Measurements from ENCODE around the gene SLN.
A peak's percentile ranks its signal among the peaks of the same experiment; 100 is the strongest.

SLN gene

DNA sequence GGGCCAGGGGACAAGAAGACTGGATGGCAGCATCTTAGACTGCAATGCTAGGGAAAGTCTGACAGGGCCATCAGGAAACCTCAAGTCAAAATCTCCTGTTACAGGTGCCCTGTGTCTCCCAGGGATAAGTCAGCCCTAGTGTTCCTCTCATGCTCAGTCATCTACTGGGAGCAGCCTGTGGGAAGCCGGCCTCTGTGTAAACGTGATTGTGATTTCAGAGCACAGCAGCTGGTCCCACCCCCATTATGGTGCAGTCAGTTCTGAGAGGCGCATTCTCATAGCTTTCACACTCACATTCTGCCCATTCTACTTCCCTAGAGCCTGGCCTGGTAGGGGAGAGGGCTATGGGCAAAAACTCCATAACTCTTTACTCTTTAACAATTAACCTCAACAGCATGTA, 7.2 kb upstream of the SLN start:
- no peak for DNase-seq

DNA sequence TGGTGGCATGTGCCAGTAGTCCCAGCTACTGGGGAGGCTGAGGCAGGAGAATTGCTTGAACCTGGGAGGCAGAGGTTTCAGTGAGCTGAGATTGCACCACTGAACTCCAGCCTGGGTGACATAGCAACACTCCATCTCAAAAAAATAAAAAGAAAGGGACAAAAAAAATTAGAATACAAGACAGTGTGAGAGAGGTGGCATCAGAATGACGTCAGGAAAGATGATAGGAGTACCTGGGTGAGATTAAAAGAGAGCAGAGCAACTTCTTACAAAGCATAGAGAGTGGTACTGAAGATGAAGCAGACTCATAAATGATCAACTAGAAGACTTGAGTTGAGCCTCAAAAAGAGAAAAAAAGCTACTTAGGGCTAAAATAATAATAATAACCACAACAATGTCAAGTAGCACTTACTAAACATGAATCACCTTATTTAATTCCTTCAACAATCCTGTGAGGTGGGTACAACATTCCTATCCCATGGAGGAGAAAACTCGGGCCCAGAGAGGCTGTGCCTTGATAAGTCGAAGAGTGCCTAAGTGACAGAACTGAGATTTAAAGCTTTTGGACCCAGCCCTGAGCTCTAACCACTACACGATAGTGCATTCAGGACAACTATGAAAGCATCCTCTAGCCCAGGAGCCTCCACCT, 5.2 kb upstream of the SLN start:
- DNase-seq, result no peak

DNA sequence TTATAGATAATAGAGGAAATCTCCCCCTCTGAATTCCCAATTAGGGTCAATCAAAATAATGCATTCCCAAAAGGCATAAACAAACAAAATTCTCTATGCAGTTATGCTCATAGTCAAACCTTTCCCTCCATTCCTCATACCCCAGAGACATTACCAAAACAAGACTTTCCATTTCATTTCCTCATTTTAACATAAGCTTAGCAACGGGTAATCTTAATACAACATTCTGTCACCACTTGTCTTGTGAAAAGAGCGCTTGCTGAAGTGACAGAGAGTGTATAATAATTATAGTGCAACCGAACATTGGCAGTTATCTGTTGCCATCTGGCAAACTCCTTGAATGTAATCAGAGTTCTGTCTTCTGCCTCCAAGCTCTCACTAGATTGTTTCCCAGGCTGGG, 1.2 kb upstream of the SLN start:
- no peak for DNase-seq

DNA sequence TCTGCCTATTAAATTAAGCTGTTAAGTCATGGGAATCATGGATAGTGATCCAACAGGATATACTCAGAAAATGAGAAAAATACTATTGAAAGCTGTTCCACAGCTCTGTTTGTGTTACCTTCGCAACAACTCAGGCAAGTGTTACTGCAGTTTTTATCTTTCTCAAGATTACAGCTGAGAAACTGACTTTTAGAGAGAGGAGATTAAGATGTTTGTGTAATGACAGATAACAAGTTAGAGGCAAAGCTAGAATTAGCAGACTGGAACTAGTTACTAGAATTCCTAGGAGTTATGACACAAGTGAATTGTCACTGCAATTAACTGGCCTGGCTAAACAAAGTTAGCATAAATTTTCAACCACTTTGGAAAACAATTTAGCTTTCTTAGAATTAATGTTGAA, 1.6 kb downstream of the SLN start:
- DNase-seq, result no peak

DNA sequence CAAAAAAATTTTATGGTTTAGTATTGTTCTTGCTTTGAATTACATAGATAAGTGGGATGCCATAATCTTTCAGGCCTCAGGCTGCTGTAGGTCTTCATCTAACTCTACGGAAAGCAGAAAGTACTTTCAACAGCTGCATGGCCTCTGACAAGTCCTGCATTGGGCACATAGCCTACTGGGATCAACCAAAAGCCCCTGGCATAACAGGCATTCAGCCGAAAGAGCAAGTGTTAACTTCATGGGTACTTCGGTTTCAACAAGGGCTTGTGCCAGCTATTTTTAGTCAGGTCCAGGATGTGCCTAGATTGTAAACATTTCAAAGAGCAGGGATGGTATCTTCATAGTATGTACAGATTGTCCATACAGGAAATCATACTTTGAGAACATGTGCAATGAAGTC, 3.1 kb downstream of the SLN start:
- no peak for DNase-seq

DNA sequence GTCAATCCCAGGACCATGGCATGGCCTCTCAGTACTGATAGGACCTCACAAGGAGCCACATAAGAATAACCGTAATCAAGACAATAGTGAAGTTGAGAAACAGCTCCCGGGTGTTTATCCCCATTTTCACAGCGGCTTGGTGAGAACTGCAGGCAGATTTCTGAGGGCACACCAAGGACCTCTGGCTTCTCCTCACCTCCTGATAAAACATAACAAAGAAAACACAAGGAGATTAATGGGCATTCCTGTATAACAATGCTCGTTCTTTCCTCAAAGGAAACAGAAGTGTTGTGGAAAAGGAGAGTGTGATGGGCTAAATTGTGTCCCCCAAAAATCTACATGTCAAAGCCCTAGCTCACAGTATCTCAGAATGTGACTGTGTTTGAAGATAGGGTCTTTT, 4.0 kb downstream of the SLN start:
- DNase-seq, result no peak

DNA sequence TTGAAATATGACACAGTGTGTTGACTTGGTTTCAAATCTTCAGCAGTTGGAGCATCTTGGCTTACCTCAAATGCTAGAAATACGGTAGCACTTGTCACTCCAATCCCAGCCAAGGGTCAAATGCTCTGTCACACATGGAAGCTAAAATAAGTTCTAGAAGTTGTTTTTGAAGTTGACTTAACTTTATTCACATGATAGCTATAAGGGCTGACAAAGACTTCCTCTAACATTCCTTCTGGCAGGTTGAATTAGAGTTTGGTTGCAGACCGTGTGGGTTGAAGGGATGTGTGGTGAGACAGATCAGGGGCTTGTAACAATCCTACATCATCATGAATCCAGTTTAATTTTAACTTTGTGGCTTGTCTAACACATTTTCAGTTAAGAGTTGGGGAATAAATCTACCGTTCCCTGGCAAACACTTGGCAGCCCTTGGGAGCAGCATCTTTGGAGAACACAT, 4.6 kb downstream of the SLN start:
- no peak for DNase-seq

DNA sequence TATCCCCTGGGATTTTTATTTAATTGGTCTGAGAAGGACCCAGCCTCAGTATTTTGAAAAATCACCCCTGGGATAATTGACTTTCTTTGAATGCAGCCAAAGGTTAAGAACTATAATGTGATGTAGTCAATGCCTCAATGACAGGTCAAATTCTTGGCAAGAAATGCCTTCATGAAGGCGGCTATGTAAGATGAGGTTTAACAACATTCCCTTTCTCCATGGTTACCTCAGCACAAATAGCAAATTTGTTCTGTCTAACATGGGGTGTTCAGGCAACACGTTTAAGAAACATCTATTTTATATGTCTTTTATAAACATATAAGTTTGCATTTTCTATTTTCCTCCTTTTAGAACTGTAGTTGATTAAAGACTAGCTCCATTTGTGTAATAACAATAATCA, 5.3 kb downstream of the SLN start:
- DNase-seq, result no peak

DNA sequence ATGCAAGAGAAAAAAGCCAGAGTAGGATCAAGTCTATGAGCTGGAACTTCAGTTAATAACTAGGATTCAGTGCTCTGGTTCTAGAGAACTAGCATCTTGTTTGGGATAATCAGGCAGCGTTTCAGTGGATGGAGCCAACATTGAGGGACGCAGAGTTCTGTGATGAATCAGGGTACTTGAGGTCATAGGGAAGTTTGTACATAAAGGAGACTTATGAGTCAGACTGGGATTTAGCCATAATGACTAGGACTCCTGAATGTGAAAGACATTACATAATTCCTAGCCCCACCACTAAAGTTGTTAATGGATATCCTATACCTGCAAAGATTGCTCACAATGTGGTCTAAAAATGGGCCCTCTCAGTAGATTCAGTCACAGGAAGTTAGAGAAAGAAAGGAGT, 6.8 kb downstream of the SLN start:
- DNase-seq, result no peak

DNA sequence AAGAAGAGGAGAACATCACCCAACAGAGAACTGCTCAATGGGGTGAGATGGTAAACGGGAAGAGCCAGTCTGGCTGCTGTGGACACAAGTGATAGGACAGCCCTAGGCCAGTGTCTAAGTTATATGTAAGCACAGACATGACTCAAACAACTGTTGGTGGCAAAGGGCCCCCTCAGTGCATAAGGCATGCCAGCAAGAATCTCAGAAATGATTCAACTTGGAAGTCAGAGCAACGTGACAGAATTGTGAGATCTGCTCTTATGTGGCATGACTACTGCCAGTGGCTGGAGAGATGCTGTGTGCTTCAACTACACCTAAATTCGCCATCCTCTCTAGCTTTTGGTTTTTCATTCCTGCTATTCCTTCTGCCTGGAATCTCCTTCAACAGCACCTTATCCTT, 7.4 kb downstream of the SLN start:
- DNase-seq, result no peak

DNA sequence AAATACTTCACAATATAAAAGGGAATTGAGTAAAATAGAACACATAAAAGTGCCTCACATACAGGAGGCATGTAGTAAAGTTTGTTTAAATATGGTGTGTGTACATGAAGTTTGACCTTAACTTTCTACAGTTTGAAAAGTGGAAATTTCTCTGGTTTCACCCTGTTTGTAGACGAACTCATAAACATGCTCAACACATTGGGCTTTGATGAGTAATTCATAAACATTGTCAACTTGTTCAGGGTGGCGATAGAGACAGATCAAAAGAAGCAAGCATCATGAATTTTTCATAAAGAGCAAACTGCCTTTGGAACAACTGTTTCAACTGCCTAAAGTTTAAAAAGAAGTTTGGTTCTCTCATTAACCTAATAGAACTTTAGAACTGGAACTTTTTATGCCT, 9.1 kb downstream of the SLN start:
- DNase-seq, result no peak

DNA sequence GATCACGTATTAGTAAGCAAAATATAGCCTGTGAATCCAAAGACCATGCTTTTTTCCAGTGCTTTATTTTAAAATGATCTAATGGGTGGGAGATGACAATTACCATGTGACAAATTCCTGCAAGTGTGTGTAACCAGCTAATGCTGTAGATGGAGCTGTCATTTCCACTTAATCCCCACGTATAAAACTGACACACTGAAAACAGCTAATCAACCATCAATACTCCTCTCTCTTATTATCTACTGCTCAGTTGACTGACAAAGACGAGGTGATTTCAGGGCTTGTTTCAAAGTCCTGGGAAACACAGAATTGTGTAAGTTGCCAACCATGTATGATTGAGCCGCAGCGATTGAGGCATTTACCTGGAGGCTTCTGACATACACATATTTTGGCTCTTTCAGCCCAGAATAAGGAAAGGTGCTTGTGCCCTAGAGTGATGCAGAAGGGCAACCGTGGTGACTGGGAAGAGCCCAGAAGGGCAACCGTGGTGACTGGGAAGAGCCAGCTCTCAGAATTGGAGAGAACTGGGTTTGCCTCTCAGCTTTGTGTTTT, 9.7 kb downstream of the SLN start:
- DNase-seq, result no peak

DNA sequence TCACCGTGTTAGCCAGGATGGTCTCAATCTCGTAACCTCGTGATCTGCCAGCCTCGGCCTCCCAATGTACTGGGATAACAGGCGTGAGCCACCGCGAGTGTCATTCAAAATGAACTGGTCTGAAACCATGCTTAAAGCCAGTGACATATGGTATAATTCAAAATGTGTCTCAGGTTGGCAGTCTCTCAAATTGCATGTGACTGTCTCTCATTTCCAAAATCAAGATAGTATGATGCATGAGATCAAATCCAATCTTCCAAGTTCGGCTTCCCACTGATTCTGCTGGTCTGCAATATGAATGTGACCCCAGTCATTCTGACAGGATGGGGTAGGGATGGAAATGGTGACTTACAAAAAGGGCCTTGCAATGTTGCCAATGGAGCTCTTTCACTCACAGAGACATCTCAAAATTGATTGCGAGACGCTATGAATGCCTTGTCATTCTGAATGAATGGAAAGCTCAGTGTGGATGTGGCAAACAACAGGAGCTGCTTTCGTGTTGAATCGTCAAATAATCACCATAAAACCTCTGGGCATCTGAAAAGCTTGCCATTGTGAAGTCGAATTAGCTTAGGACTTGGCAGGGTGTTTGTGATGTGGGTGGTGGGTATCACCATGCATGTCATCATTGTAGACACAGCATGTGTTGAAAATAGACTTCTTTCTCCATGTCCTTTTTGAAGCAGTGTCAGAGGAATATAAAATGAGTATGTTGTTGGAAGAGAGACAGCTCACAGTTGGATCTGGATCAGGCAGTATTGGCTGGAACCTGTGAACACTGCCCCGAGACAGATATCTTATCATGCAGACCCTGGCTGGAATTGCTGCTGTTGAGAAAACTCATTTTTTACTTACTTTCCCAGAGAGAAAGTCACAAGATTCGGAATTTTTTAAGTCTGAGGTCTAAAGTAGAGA, 12.2 kb downstream of the SLN start:
- DNase-seq, result no peak

DNA sequence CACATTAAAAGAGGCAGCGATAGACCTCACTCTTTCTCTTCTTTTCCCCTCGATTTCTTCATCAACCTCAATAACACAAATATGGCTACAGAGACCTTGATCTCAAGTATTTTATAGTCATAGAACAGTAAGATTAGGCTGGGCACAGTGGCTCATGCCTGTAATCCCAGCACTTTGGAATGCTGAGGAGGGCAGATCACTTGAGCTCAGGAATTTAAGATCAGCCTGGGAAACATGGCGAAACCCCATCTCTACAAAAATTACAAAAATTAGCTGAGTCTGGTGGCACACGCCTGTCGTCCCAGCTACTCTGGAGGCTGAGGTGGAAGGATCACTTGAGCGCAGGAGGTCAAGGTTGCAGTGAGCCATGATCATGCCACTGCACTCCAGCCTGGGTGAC, 14.6 kb downstream of the SLN start:
- DNase-seq, result no peak

DNA sequence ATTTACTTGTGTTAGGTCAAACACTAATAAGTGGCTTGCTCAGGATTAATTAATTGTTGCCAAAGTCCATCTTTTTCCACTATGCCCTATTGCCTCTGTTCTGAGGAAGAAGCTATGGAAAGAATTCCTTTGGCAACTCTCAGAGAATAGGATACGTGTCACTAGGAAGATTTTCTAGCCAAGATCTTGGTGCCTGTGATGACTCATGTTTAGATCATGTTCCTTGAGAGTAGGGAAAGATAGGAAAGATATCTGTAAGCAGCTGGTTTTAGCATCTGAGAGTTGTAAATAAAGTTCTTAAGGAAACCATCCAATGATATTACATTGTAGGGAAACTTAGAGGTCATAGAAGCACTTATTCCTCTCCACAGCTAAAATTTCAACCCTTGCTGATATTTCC, 15.7 kb downstream of the SLN start:
- no peak for DNase-seq

DNA sequence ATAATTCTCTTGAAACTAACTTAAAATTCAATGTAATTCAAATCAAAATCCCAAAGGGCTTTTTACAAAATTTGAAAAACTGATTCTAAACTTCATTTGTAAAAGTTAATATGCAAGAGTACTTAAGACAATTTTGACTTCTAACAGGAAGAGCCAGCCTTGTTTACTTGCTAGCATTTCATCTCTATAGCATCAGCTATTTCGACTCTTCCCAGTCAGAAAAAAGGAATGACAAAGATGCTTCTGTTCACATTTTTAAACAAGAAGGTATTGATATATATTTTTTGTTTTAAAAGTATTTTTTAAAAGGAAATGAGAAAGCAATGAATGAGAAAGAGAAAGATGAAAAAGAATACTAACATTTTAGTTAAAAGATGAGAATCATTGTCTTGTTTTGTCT, 16.4 kb downstream of the SLN start:
- DNase-seq, result no peak

DNA sequence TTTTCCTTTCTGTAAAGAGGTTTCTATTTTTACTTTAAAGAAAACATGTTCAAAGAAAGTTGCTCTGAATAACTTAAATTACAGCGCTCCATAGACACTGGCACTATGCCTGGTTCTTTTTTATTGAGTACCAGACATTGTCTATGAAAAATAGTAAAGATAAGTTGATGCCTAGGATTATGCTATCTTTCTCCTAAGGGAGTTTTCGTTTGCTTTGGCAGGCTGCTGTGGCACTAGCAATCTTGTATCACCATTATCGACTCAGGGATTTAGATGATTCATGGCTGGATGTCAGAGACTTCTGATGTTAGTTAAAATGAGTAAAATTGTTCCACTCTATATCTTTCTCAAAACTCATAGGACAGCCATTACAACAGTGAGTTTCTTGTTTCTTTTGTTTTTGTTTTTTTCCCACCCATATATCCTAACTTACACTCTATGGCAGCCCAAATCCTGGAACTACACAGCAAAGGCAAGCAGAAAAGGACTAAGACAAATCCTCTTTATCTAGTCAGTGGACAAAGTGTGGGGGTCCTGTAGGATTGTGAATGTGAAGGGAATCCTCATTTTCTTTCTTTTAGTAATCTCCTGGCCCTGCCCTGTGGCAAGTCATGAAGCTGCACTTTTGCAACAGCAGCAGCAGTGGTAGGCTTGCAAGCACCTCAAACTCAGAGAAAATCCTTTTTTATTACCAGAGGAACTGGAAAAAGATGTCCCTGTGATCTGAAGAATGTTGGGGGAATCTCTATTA, 20.7 kb downstream of the SLN start:
- DNase-seq, result no peak

DNA sequence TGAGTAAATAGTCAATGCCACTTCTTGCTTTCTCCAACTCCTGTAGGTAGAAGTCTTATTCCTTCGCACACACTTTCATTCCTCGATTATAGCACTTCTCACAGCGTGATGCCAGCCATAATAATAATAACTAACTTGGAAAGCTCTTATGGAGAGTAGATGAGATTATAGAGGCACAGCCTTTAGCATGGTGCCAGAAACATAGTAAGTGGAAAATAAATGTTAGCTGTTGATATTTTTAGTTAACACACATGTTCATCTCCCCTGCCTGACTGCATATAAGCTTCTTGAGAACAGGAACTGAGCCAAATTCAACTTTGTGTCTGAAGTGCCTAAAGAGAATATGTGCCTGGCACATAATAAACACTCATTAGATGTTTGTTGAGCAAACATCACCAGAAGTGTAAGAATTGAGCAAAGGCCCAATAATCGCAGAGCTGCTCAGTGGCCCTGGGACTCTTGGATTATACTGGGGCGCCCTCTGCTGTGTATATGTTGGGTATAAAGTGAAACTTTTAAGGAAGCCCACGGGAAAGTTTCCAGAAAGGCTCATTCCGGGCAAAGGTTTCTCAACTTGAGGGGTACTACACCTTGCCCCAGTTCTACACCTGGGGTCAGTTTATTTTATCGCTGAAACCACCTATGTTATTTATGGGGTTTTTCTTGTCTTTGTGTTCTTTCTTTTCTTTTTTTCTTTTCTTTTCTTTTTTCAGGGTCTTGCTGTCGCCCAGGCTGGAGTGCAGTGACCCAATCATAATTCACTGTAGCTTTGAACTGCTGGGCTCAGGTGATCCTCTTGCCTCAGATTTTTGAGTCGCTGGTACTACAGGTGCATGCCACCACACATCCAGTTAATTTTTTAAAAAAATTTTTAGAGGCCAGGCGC, 22.3 kb downstream of the SLN start:
- peak; percentile 76 for DNase-seq

DNA sequence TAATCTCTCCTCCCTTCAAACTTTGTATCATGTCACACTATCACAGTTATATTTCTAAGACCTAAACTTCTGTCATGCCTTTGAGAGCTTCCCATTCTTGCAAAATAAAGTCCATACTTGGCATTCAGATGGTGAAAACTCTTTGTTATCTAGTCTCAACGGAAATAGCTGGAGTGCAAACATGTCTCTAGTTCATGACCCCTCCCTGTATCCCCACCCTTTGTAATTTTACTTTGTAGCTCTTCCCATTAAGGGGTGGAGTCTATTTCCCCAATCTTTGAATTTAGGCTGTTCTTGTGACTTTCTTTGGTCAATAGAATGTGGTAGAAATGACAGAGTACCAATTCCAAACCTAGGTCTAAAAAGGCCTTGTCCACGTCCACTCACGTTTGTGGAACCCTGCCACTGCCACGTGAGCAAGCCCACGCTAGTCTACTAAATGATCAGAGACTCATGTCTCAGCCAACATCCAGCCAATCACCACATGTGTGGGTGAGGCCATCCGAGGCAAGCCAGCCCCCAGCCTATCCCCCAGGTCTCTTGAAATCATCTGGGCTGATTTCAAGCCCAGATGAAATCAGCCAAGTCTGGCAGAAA, 23.4 kb downstream of the SLN start:
- DNase-seq, result no peak

DNA sequence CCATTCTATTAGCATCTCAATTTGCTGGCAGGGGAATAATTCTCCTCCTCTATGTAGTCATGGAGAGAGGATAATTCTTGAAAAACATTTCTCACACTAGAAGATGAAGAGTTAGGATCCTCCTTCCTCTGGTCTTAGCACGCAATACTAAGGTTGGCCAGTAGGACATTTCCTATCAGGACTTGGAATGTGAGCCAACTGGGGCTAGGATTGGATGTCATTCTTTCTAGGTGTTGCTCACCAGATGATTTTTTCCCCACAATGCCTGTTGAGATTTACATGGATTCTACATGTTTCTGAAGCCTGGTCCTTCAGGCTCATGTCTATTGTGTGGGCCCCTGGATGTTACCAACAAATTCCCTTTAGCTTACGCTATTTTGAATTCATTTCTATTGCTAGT, 28.0 kb downstream of the SLN start:
- no peak for DNase-seq

DNA sequence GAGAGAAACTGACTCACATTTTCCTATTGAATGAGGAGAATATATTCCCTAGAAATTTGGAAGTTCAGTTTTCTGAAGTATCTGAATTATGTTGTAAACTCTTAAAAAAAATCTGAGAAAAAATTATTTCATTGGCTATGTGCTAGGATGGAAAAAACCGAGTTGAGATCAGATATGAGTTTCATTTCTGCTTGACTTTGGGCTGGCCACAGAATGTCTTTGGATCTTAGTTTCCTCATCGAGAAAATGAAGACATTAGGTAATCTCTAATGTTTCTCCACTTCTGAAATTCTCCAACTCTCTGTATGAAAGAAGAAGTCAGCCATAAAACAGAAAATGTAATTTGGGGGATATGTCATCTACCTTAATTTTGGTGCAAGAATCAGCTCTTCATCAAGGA, 28.8 kb downstream of the SLN start:
- DNase-seq, result no peak

DNA sequence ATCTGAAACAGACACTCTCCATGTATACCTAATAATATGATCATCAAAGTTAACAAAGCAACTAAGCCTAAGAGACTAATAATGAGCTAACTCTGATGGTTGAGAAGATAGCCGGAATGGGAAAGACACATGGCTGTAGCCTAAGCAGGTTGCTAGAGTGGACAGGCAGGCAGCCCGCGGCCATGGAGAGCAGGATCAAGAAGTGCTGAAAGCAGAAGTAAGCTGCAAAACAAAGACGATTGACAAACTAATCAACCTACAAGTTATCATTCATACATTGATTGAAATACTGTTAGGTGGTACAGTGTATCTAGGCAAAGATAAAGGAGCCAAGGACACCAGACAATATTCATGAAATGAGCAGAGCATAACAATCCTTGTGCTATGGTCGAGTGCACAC, 29.3 kb downstream of the SLN start:
- DNase-seq, result no peak
